Suprapubic skin (tissue), 4 donors: ENCODE results near the gene SOX8. TPM values are rescaled to one million over a fixed set of nuclear protein-coding genes. Genes with fewer than 3 reads are reported as not detected.

Experiments used
- DNase-seq, 2 donors: peaks; one replicate each; pipeline ENCODE4 v3.0.0-alpha.2; 2019; ENCODE audit warnings: low spot score in 2 of 2
- H3K27ac ChIP-seq: fragments of 200-600 bp; sonication (generic); one replicate; pipeline ENCODE4 v1.5.1; 2019
- H3K27me3 ChIP-seq: fragments of 200-600 bp; sonication (generic); one replicate; pipeline ENCODE4 v1.5.1; 2019
- H3K36me3 ChIP-seq: fragments of 200-600 bp; sonication (generic); one replicate; pipeline ENCODE4 v1.5.1; 2019
- H3K4me1 ChIP-seq: fragments of 200-600 bp; sonication (generic); one replicate; pipeline ENCODE4 v1.5.1; 2019
- H3K4me3 ChIP-seq: fragments of 200-600 bp; sonication (generic); one replicate; pipeline ENCODE4 v1.5.1; 2019; ENCODE audit warnings: mild to moderate bottlenecking
- H3K9me3 ChIP-seq: fragments of 200-600 bp; sonication (generic); one replicate; pipeline ENCODE4 v1.5.1; 2019
- CTCF ChIP-seq, 2 donors: fragments of 200-600 bp in 1 of 2; fragments of 450-650 bp in 1 of 2; sonication (generic) in 1 of 2; IDR thresholded peaks; one replicate each; pipeline ENCODE4 v1.5.1; 2016 to 2019; ENCODE audit warnings: antibody characterized with exemption in 2 of 2, mild to moderate bottlenecking in 1 of 2, moderate library complexity in 1 of 2
- EP300 ChIP-seq: sonication (generic); formaldehyde crosslinking; IDR thresholded peaks from one replicate; pipeline ENCODE4 v1.6.1; 2017; ENCODE audit warnings: antibody characterized with exemption
- POLR2A ChIP-seq, 2 donors: fragments of 450-650 bp; IDR thresholded peaks; one replicate each; pipeline ENCODE4 v1.6.1; 2017; ENCODE audit warnings: antibody characterized with exemption in 2 of 2, mild to moderate bottlenecking in 2 of 2, moderate library complexity in 2 of 2
- POLR2AphosphoS5 ChIP-seq, 3 donors: sonication (generic); formaldehyde crosslinking; IDR thresholded peaks; one replicate each; pipeline ENCODE4 v1.6.1; 2017; ENCODE audit warnings: antibody characterized with exemption in 3 of 3
- WGBS: methylation state at CpG from one replicate; pipeline ENCODE4 v1.1.5; 2018; 5-methylcytosine and 5-hydroxymethylcytosine counted together
- total RNA-seq, 4 donors: library from RNA; depleted of rRNA; stranded (reverse); fragments of >200 nt; gene quantifications; one replicate each; pipeline ENCODE4 v1.1.0, GENCODE V29; 2016

Gene SOX8
- 10 to 100 TPM in 1 of 4 donors, 1 to 10 TPM in 3; 4.0 to 12.2 (median 7.3) TPM for total RNA-seq

GRCh38 chr16:981695-982144 lies at the start of gene SOX8:
SOX8 (plus strand) TSS chr16:981770; CDS start chr16:981923, 153 bp downstream.
- H3K27me3 ChIP-seq: peaks cover 80% of the 10 kb centered on the region
- peak within 1 kb of the TSS; percentile 60 for H3K4me3 ChIP-seq
- no peak for TF ChIP-seq POLR2A (IDR thresholded peaks at IDR 0.05)
- TF ChIP-seq EP300: no peak
- TF ChIP-seq POLR2AphosphoS5 (IDR thresholded peaks at IDR 0.05): no peak
- no peak for TF ChIP-seq CTCF (IDR thresholded peaks at IDR 0.05)
- H3K9me3 ChIP-seq: no peaks in the 10 kb centered on the region
- H3K27ac ChIP-seq: peak within 1 kb of the TSS; percentile 52
- no peaks in the 10 kb centered on the region for H3K36me3 ChIP-seq
- WGBS: 2% methylated on average over 17 of the region's 80 CpGs
- no peak for DNase-seq
- peaks cover 36% of the 10 kb centered on the region for H3K4me1 ChIP-seq

DNA sequence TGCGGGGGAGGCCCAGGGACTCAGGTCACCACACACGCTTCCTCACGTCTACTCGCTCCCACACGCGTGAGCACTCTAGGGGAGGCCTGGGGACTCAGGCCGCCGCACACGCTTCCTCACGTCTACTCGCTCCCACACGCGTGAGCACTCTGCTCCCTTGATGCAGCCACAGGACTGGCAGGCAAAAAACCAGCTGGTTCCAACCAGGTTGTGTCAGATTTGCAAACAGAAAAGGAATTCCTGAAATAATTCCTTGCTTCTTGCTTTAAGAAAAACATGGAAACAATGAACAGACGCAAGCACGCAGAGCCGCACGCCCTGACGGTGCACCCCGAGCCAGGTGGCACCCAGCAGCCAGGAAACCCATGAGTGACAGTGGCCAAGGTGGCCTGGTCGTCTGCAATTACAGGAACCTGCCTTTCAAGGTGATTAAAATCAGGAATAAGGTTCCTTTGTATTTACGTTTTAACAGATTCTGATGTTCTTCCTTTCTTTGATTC lies 48.7 kb upstream of the SOX8 start:
- H3K9me3 ChIP-seq: no peaks in the 10 kb centered on the region
- no peak overlapping the region for H3K27ac ChIP-seq
- 89% methylated on average over 21 of the region's 21 CpGs for WGBS
- no peak for DNase-seq
- no peak overlapping the region for H3K4me3 ChIP-seq
- TF ChIP-seq CTCF (IDR thresholded peaks at IDR 0.05): no peak
- no peak for TF ChIP-seq EP300
- TF ChIP-seq POLR2A (IDR thresholded peaks at IDR 0.05): no peak
- no peak for TF ChIP-seq POLR2AphosphoS5 (IDR thresholded peaks at IDR 0.05)
- H3K27me3 ChIP-seq: no peaks in the 10 kb centered on the region
- no peaks in the 10 kb centered on the region for H3K4me1 ChIP-seq
- peaks cover 48% of the 10 kb centered on the region for H3K36me3 ChIP-seq

DNA sequence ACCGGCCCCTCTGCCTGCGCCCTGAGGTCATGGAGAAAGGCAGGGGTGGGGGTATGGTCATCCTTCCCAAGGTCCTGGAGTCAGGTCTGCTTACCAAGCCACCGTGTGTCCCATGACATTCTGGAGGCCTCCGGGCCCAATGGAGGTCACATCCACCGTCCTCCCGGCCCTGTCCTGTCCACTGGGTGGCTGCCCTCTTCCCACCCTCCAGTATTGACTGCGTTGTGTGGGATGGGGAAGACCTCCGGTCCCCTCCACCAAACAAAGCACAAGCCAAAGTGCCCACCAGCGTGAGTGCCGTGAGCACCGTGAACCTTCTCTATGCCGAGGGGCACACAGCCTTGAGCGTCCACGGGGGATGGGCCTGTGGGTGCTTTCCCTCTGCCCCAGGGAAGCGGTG lies 48.0 kb upstream of the SOX8 start:
- Histone ChIP-seq H3K27me3 (no peaks in the 10 kb centered on the region), H3K9me3 (no peaks in the 10 kb centered on the region), H3K27ac (no peak overlapping the region), H3K4me3 (no peak overlapping the region), H3K4me1 (no peaks in the 10 kb centered on the region), H3K36me3 (peaks cover 51% of the 10 kb centered on the region)
- TF ChIP-seq CTCF (IDR thresholded peaks at IDR 0.05) (no peak), POLR2AphosphoS5 (IDR thresholded peaks at IDR 0.05) (no peak), POLR2A (IDR thresholded peaks at IDR 0.05) (no peak), EP300 (no peak)
- DNase-seq: no peak
- 92% methylated on average over 15 of the region's 15 CpGs for WGBS

GRCh38 chr16:934178-934577 lies 47.4 kb upstream of the SOX8 start:
- H3K36me3 ChIP-seq: peaks cover 48% of the 10 kb centered on the region
- no peaks in the 10 kb centered on the region for H3K4me1 ChIP-seq
- WGBS: 91% methylated on average over 10 of the region's 10 CpGs
- TF ChIP-seq EP300: no peak
- TF ChIP-seq POLR2AphosphoS5 (IDR thresholded peaks at IDR 0.05): no peak
- no peak for TF ChIP-seq CTCF (IDR thresholded peaks at IDR 0.05)
- no peak for TF ChIP-seq POLR2A (IDR thresholded peaks at IDR 0.05)
- no peak overlapping the region for H3K4me3 ChIP-seq
- DNase-seq: no peak
- H3K27me3 ChIP-seq: no peaks in the 10 kb centered on the region
- no peaks in the 10 kb centered on the region for H3K9me3 ChIP-seq
- no peak overlapping the region for H3K27ac ChIP-seq

DNA sequence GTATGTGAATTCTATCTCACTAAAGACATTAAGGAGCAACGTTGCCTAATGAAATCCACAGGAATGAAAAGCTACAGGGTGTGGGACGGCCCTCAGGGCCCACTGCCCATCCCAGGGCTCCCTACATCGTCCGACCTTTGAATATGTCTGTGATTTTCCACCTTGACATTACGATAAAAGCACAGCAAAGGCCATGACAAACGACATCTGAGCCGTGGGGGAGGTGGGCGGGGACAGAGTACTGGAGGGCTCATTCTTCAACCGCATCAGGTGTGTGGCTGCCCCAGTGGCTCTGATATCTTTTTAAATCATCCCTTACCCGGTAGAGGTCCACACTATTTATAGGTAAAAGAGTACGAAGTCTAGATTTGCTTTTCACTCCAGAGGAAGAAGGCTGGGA lies 45.9 kb upstream of the SOX8 start:
- 79% methylated on average over 11 of the region's 11 CpGs for WGBS
- H3K9me3 ChIP-seq: no peaks in the 10 kb centered on the region
- no peaks in the 10 kb centered on the region for H3K27me3 ChIP-seq
- H3K4me1 ChIP-seq: no peaks in the 10 kb centered on the region
- no peak for DNase-seq
- no peak overlapping the region for H3K27ac ChIP-seq
- TF ChIP-seq CTCF (IDR thresholded peaks at IDR 0.05): no peak
- TF ChIP-seq EP300: no peak
- no peak for TF ChIP-seq POLR2A (IDR thresholded peaks at IDR 0.05)
- TF ChIP-seq POLR2AphosphoS5 (IDR thresholded peaks at IDR 0.05): no peak
- H3K4me3 ChIP-seq: no peak overlapping the region
- peaks cover 36% of the 10 kb centered on the region for H3K36me3 ChIP-seq
